Endothelial cell of umbilical vein (primary cell): ENCODE results near the gene MCF2L. TPM values are rescaled to one million over a fixed set of nuclear protein-coding genes. Genes with fewer than 3 reads are reported as not detected.

Experiments used
- BruUV-seq: library from RNA; stranded (reverse); fragments of 400-500 nt; replicated peaks from 2 replicates; lab custom pipeline; 2021; lab: Mats Ljungman, UMichigan
- CTCF ChIA-PET: fragments of 300-600, 350-600 bp; sonication (Branson Sonifier 250); formaldehyde crosslinking; loops from one replicate; lab custom pipeline; 2021; ENCODE audit warnings: antibody characterized with exemption, inconsistent platforms; lab: Charles Lee
- POLR2A ChIA-PET: fragments of 300-600, 350-600 bp; sonication (Branson Sonifier 250); formaldehyde crosslinking; loops from one replicate; lab custom pipeline; 2021; ENCODE audit warnings: antibody characterized with exemption, inconsistent platforms; lab: Charles Lee
- DNase-seq: peaks from one replicate; pipeline ENCODE4 v3.0.0-alpha.2; 2011; ENCODE audit warnings: low read depth, low spot score
- FAIRE-seq: peaks from 2 replicates; lab custom pipeline; 2011; peaks lifted over from hg19 to GRCh38; lab: Jason Lieb, UNC
- H2AFZ ChIP-seq: 2 replicates; pipeline ENCODE4 v1.6.0; 2012; ENCODE audit warnings: low read depth, low read length, control low read depth, inconsistent platforms
- H3K27ac ChIP-seq: 2 replicates; pipeline ENCODE4 v1.5.1; 2011; ENCODE audit warnings: low read depth, mild to moderate bottlenecking, control low read depth, low read length, moderate library complexity; ENCODE audit not compliant: insufficient read depth
- H3K27me3 ChIP-seq, 2 experiments: 2 replicates each; pipeline versions ENCODE4 v1.6.0 to v1.6.1; 2011; ENCODE audit warnings: low read length in 2 of 2, mixed read lengths in 1 of 2; ENCODE audit not compliant: control insufficient read depth in 2 of 2, insufficient read depth in 2 of 2
- H3K36me3 ChIP-seq, 2 experiments: 2 replicates in 1 of 2; 3 replicates in 1 of 2; pipeline ENCODE4 v1.5.1; 2011; ENCODE audit warnings: low read length in 2 of 2, mild to moderate bottlenecking in 1 of 2, moderate library complexity in 1 of 2; ENCODE audit not compliant: control insufficient read depth in 2 of 2, insufficient read depth in 2 of 2; ENCODE audit errors: extremely low read depth in 1 of 2
- H3K4me1 ChIP-seq: 3 replicates; pipeline ENCODE4 v1.5.1; 2011; ENCODE audit warnings: mild to moderate bottlenecking, low read length; ENCODE audit not compliant: control insufficient read depth, insufficient read depth; ENCODE audit errors: extremely low read depth
- H3K4me2 ChIP-seq: 2 replicates; pipeline ENCODE4 v1.6.1; 2011; ENCODE audit warnings: low read length, control low read depth, mixed read lengths; ENCODE audit not compliant: insufficient read depth
- H3K4me3 ChIP-seq, 3 experiments: fragments of 200-600 bp in 1 of 3; sonication (generic), shearing (Covaris generic) in 1 of 3; replicated peaks in 1 of 3; 2 replicates each; pipeline ENCODE4 v1.5.1; 2011 to 2016; ENCODE audit warnings: control low read depth in 3 of 3, low read length in 3 of 3, mild to moderate bottlenecking in 2 of 3, inconsistent platforms in 1 of 3, low read depth in 1 of 3, moderate library complexity in 1 of 3; ENCODE audit not compliant: insufficient read depth in 1 of 3
- H3K79me2 ChIP-seq: 2 replicates; pipeline ENCODE4 v1.6.0; 2012; ENCODE audit warnings: low read length, inconsistent platforms; ENCODE audit not compliant: control insufficient read depth, insufficient read depth
- H3K9ac ChIP-seq: replicated peaks from 2 replicates; pipeline ENCODE3; 2011; ENCODE audit warnings: low read length, control low read depth; ENCODE audit not compliant: insufficient read depth; ENCODE audit errors: extremely low read depth
- H3K9me1 ChIP-seq: replicated peaks from 3 replicates; pipeline ENCODE4 v1.6.0; 2011; ENCODE audit warnings: mild to moderate bottlenecking, low read length; ENCODE audit not compliant: control insufficient read depth, insufficient read depth; ENCODE audit errors: extremely low read depth
- H3K9me3 ChIP-seq: replicated peaks from 2 replicates; pipeline ENCODE4 v1.5.1; 2012; ENCODE audit warnings: low read length, inconsistent platforms; ENCODE audit not compliant: control insufficient read depth, insufficient read depth
- H4K20me1 ChIP-seq: replicated peaks from 2 replicates; pipeline ENCODE3; 2011; ENCODE audit warnings: mild to moderate bottlenecking, low read length; ENCODE audit not compliant: control insufficient read depth, insufficient read depth; ENCODE audit errors: extremely low read depth
- EZH2 ChIP-seq: IDR thresholded peaks from 2 replicates; pipeline ENCODE4 v1.6.1; 2012; ENCODE audit warnings: borderline replicate concordance, low read depth, mild to moderate bottlenecking, moderate library complexity, low read length, inconsistent platforms; ENCODE audit not compliant: severe bottlenecking
- FOS ChIP-seq: IDR thresholded peaks from 2 replicates; pipeline ENCODE4 v1.6.1; 2011; ENCODE audit warnings: mild to moderate bottlenecking, low read length, moderate library complexity, borderline replicate concordance; ENCODE audit not compliant: insufficient read depth
- MYC ChIP-seq: IDR thresholded peaks from one replicate; pipeline ENCODE4 v1.6.1; 2011; ENCODE audit warnings: mild to moderate bottlenecking, low read depth, low read length
- POLR2A ChIP-seq: IDR thresholded peaks from 2 replicates; pipeline ENCODE4 v1.6.1; 2012; ENCODE audit warnings: low read depth, mild to moderate bottlenecking, control low read depth, low read length
- POLR2AphosphoS5 ChIP-seq: IDR thresholded peaks from 2 replicates; pipeline ENCODE4 v1.6.1; 2012; ENCODE audit warnings: low read depth, mild to moderate bottlenecking, control low read depth, low read length, moderate library complexity; ENCODE audit not compliant: insufficient read depth
- dilution Hi-C: fragments of 300-500 bp; cut with MboI; formaldehyde crosslinking; loops from one replicate; pipeline ENCODE4 v1.15.0; 2019; ENCODE audit warnings: low sequenced_read_pairs; ENCODE audit not compliant: extremely low pct_ligation_motif_present
- intact Hi-C: fragments of 100-400 bp; cut with micrococcal nuclease; formaldehyde crosslinking; loops from one replicate; pipeline ENCODE4 v1.10.0; 2022
- polyA plus RNA-seq, 4 experiments: library from polyadenylated mRNA; depleted of rRNA in 3 of 4; stranded (reverse) in 3 of 4; unstranded in 1 of 4; fragments of >200 nt; gene quantifications; 2 replicates each; pipeline versions ENCODE4 v1.2.1 to v1.2.3, GENCODE V29; 2011 to 2012; ENCODE audit warnings: missing spikeins in 1 of 4
- total RNA-seq: library from RNA; stranded (reverse); gene quantifications from 2 replicates; pipeline ENCODE4 v1.2.3, GENCODE V29; 2021
- TF ChIP-seq, protein P1 (sequence below): IDR thresholded peaks from 2 replicates; pipeline ENCODE4 v1.6.1; 2011; ENCODE audit not compliant: insufficient read depth, insufficient read length
- TF ChIP-seq, protein P2 (sequence below), 2 donors: IDR thresholded peaks; 1 replicate in 1 of 2; 2 replicates in 1 of 2; pipeline ENCODE4 v1.5.1; 2011; ENCODE audit warnings: low read length in 2 of 2, mild to moderate bottlenecking in 2 of 2, moderate library complexity in 2 of 2, control low read depth in 1 of 2, inconsistent platforms in 1 of 2, low read depth in 1 of 2; ENCODE audit not compliant: insufficient read depth in 1 of 2; ENCODE audit errors: extremely low read depth in 1 of 2

Gene MCF2L
- total and polyA plus RNA-seq, 2 donors (not counting 3 experiments of a cell fraction or from before 2014, with no cell fraction given): 0.33 to 0.58 TPM

DNA sequence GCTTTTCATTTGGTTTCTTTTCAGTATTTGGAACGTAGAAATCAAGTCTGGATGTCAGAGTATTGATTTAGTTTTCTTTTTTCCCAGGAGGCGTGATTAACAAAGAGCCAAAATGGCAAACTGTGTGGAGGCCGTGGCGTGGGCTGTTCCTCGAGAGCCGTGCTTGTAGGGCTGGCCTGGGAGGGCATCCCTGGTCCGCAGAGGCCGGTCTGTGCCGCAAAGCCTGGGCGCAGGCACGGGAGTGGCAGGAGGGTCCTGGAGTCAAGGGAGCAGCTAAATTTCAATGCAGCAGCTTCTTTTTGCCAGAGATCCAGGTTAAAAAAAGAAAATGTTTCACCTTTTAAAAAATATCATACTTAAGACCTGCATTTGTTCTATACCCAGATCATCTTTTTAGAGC lies 13.1 kb upstream of the MCF2L start:
- H3K9ac ChIP-seq: no peak overlapping the region
- BruUV-seq: no TSS peak
- H3K79me2 ChIP-seq: no peaks in the 10 kb centered on the region
- H3K36me3 ChIP-seq: no peaks in the 10 kb centered on the region
- TF ChIP-seq, protein P1, sequence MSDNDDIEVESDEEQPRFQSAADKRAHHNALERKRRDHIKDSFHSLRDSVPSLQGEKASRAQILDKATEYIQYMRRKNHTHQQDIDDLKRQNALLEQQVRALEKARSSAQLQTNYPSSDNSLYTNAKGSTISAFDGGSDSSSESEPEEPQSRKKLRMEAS: no peak
- no peak for TF ChIP-seq MYC
- intact Hi-C loops (no loop called here), dilution Hi-C loops (no loop called here)
- POLR2A ChIA-PET: no interaction called here
- H3K4me3 ChIP-seq: no peak overlapping the region
- no peaks in the 10 kb centered on the region for H3K9me1 ChIP-seq
- FAIRE-seq: no peak
- no peaks in the 10 kb centered on the region for H3K4me1 ChIP-seq
- H3K4me2 ChIP-seq: no peak overlapping the region
- peaks cover 5 to 8% of the 10 kb centered on the region in 2 experiments for H3K27me3 ChIP-seq
- CTCF ChIA-PET: interaction anchor here (2.1 kb wide), 1 partner anchor 13 kb away, joined by 11 read pairs; no protein-coding TSS in a partner anchor
- no peaks in the 10 kb centered on the region for H3K9me3 ChIP-seq
- H4K20me1 ChIP-seq: no peaks in the 10 kb centered on the region
- no peak overlapping the region for H2AFZ ChIP-seq
- DNase-seq: no peak
- H3K27ac ChIP-seq: no peak overlapping the region

DNA sequence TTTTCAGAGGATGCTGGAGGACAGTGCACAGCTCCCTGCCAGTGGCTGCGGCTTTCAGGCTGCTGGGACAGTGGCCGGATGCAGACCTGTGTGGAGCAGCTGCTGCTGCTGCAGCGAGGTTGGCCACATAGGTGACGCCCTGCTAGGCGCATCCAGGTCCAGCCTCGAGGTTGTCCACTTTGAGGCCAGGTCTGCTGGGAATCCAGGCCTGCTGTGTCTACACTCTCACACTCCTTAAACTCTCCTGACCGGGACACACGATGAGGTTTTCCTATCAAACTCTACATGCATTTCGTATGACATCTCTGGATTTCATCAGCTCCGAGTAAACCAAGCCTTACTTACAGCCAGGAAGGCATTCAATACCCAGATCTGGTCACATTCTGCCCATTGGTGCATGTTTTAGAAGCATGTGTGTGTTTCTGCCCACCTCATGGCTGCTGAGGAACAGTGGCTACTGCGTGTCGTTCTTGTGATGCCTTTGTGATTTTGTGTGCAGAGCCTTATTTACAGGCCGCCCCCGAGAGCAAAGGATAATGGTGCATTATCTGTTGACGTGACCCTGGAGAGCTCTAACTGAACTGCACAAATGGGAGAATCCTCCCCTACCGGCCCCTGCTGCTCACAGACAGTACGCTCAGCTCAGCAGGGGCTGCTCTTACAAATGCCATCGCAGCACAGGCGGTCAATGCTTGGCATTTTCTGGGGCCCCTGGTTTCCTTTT lies 12.3 kb upstream of the MCF2L start:
- H3K9ac ChIP-seq: no peak overlapping the region
- H2AFZ ChIP-seq: no peak overlapping the region
- no peaks in the 10 kb centered on the region for H3K79me2 ChIP-seq
- H3K27me3 ChIP-seq: peaks cover 2 to 6% of the 10 kb centered on the region in 2 experiments
- no peaks in the 10 kb centered on the region for H3K9me3 ChIP-seq
- no peak overlapping the region for H3K4me2 ChIP-seq
- no peaks in the 10 kb centered on the region for H4K20me1 ChIP-seq
- no peak overlapping the region for H3K27ac ChIP-seq
- DNase-seq (no peak), FAIRE-seq (no peak)
- no TSS peak for BruUV-seq
- POLR2A ChIA-PET: no interaction called here
- H3K4me1 ChIP-seq: no peaks in the 10 kb centered on the region
- intact Hi-C loops: no loop called here
- H3K4me3 ChIP-seq: no peak overlapping the region
- no peaks in the 10 kb centered on the region for H3K36me3 ChIP-seq
- no peak for TF ChIP-seq MYC
- TF ChIP-seq POLR2A: no peak
- TF ChIP-seq FOS: no peak
- TF ChIP-seq EZH2: no peak
- TF ChIP-seq, protein P2, sequence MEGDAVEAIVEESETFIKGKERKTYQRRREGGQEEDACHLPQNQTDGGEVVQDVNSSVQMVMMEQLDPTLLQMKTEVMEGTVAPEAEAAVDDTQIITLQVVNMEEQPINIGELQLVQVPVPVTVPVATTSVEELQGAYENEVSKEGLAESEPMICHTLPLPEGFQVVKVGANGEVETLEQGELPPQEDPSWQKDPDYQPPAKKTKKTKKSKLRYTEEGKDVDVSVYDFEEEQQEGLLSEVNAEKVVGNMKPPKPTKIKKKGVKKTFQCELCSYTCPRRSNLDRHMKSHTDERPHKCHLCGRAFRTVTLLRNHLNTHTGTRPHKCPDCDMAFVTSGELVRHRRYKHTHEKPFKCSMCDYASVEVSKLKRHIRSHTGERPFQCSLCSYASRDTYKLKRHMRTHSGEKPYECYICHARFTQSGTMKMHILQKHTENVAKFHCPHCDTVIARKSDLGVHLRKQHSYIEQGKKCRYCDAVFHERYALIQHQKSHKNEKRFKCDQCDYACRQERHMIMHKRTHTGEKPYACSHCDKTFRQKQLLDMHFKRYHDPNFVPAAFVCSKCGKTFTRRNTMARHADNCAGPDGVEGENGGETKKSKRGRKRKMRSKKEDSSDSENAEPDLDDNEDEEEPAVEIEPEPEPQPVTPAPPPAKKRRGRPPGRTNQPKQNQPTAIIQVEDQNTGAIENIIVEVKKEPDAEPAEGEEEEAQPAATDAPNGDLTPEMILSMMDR (IDR thresholded peaks at IDR 0.05; ENCODE audit: extremely low read depth in 1 of 2, insufficient read depth in 1 of 2, low read depth in 1 of 2, low read length in 2 of 2): no peak
- no peak for TF ChIP-seq POLR2AphosphoS5
- TF ChIP-seq, protein P1: no peak
- dilution Hi-C loops: no loop called here
- CTCF ChIA-PET: interaction anchor here (1.1 to 1.6 kb wide), 2 partner anchors 14 to 25 kb away, joined by 3 to 5 read pairs; no protein-coding TSS in a partner anchor
- no peaks in the 10 kb centered on the region for H3K9me1 ChIP-seq
